Fibroblast of mammary gland (primary cell): ENCODE results near the gene KLHL29.

Source experiments
- DNase-seq: peaks from one replicate; pipeline ENCODE4 v3.0.0-alpha.2; 2010; ENCODE audit warnings: low read depth
- H3K4me3 ChIP-seq: 2 replicates; pipeline ENCODE4 v1.5.1; 2011; ENCODE audit warnings: low read depth, mild to moderate bottlenecking, low read length, moderate library complexity; ENCODE audit not compliant: control insufficient read depth
- CTCF ChIP-seq: conservative IDR thresholded peaks from 2 replicates; pipeline ENCODE4 v1.5.1; 2011; ENCODE audit warnings: low read depth, low read length, inconsistent platforms; ENCODE audit not compliant: control insufficient read depth, insufficient read depth

The KLHL29 gene

GRCh38 chr2:23692851-23693605 lies 308.0 kb downstream of the KLHL29 start:
- DNase-seq = no peak
- no peak overlapping the region for H3K4me3 ChIP-seq
- no peak for TF ChIP-seq CTCF

- no peak overlapping the region for H3K4me3 ChIP-seq
- no peak for DNase-seq
- TF ChIP-seq CTCF = no peak
These were observed 308.6 kb downstream of the KLHL29 start for GRCh38 chr2:23693606-23693951.

GRCh38 chr2:23694058-23695045 lies 309.4 kb downstream of the KLHL29 start:
- DNase-seq = no peak
- no peak for TF ChIP-seq CTCF
- no peak overlapping the region for H3K4me3 ChIP-seq

- TF ChIP-seq CTCF = no peak
- no peak for DNase-seq
- H3K4me3 ChIP-seq = no peak overlapping the region
These were observed 310.4 kb downstream of the KLHL29 start for GRCh38 chr2:23695214-23695889.

- TF ChIP-seq CTCF = no peak
- no peak for DNase-seq
These were observed 311.1 kb downstream of the KLHL29 start for GRCh38 chr2:23695890-23696751.

DNA sequence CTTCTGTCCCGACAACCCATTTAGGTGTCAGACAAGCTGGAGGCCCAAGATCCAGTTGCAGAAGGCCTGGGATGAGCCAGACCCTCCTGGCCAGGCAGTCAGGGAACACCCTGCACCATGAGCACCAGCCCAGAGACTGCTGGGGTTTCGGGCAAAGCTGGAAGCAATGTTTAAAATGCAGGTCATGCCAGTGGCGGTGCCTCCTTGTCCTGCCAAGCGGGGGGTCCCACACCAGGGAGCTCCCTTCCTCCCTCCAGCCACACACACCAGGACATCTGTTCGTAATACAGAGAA lies 311.7 kb downstream of the KLHL29 start:
- TF ChIP-seq CTCF = no peak
- H3K4me3 ChIP-seq = no peak overlapping the region

More at GRCh38 chr2:23695890-23696751, 311.1 kb downstream of the KLHL29 start:
- H3K4me3 ChIP-seq = no peak overlapping the region

More for the DNA sequence above, 311.7 kb downstream of the KLHL29 start:
- no peak for DNase-seq
